NOMO-1 treated with dmso at 0.1 percent for 144 hours (cell line): Measurements from ENCODE around the gene RPL28.

Source experiments
- DNase-seq: peaks from one replicate; lab custom pipeline; 2025; ENCODE audit not compliant: unreplicated experiment; lab: John Stamatoyannopoulos, UW

The RPL28 gene

GRCh38 chr19:55353356-55353802 lies 32.4 kb upstream of the RPL28 start:
- no peak for DNase-seq

DNA sequence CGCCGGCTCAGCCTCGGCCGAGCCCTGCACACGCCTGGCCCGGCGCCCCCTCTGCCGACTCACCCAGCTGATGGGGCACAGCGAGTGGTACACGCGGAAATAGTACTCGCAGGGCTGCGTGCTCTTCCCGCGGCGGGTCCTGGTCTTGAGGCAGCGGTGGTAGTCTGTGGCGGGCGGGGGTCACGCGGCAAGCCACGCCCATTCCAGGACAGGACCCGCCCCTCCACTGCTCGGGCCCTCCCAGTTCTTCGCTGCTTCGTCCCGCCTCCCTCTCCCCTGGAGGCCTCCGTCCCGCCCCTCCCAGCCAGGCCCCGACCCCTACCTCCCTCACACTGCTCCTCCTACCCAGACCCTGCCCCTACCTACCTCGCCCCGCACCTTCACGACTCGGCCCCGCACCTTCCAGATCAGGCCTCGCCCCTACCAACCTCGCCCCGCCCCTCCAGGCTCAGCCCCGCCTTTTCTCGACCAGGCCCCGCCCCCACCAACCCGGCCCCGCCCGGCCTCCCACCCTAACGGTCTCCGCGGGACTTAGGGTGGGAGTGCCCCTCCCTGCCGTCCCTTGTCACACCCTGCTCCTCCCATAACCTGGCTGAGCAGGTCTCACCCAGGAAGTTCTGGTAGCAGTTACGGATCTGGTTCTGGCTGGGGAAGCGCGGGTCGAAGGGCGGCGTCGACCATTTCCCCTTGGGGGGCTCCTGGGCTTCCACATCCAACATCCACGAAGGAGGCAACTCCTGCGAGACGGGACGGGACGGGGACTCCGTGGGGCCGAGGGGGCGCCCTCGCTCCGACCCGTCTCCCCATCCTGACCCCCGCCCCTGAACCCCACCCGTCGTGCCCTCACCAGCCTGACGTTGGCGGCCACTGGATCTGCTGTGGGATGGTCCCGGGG lies 31.7 kb upstream of the RPL28 start:
- peak; percentile 41 for DNase-seq

- DNase-seq, result no peak
These were observed 31.0 kb upstream of the RPL28 start, which contains the start of gene COX6B2 for GRCh38 chr19:55354698-55355212. Gene COX6B2 (minus strand): TSS chr19:55354719. CDS start chr19:55354521, 198 bp downstream.

DNA sequence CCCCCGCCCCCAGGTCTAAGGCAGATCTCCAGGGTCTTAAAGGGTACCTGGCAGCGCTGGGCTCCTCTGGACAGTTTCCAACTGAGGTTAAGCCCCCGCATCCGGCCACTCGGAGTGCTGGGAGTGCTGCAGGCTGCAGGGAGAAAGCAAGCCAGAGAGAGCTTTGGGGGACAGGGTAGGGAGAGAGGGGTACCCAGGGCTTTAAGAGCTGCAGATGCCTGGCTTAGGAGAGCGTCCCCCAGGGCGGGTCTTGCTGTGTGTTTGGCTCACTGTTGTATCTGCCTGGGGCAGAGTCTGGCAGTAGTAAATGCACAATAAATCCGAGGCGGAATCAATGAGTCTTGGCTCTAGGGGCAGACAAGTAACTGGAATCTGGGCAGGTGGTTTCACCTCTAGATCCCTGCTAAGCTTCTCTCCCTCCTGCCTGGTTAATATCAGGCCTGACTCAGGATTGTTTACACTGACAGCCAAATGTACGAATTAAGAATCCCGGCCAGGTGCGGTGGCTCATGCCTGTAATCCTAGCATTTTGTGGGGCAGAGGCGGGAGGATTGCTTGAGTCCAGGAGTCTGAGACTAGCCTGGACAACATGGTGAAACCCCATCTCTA lies 30.4 kb upstream of the RPL28 start:
- DNase-seq, result no peak

DNA sequence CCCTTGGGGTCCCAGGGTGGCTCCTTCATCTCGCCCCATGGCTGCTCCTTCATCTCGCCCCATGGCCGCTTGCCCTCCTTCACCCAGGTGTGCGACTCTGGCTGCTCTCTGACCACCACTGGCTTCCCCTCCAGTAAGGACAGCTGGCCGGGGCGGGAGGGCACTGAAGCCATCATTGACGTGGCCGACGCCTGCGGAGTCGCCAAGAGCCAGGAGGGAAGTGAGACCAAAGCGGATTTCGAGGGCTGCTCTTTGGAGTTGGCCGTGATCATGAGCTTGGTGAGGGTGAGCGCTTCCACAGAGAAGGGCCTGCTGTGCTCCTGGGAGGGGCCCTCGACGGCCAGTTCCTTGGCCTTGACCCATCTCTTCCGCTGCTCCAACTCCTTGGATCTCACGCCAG lies 27.2 kb upstream of the RPL28 start:
- no peak for DNase-seq

DNA sequence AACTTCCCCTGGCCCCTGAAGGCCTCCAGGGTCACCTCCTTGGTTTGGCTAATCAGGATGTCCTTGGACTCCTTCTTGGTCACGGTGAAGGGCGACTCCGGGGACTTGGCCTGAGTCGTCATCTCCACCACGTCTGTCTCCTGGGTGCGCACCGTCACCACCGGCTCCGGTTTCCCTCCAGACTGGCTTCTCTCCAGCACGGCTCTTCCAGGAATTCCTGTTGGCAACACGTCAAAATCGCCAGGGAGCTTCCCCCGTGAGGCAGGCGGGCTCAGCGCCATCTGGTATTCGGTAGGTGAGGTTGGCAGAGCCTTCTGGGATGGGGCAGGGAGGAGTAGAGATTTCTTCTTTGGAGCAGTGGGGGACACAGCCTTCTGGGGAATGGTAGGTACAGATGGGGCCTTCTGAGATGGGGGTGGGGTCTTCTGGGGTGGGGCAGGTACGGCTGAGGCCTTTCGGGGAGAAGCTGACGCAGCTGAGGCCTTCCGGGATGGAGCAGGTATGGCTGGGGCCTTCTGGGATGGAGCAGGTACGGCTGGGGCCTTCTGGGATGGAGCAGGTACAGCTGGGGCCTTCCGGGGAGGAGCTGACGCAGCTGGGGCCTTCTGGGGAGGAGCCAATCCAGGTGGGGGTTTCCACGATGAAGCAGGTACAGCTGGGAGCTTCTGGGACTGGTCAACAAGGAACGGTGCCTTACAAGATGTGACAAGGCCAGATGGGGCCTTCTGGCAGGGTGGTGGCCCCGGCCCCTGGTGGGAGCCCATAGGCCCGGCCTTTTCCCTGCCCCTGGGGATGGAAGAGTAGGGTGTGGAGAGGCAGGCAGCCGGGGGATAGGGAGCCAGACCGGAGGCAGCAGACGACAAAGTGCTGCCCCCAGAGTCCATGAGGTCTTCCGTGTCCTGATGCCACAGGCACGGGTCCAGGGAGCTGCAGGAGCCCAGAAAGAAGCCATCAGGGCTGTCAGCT lies 26.5 kb upstream of the RPL28 start:
- no peak for DNase-seq

GRCh38 chr19:55360902-55361301 lies 24.8 kb upstream of the RPL28 start:
- DNase-seq, result no peak

DNA sequence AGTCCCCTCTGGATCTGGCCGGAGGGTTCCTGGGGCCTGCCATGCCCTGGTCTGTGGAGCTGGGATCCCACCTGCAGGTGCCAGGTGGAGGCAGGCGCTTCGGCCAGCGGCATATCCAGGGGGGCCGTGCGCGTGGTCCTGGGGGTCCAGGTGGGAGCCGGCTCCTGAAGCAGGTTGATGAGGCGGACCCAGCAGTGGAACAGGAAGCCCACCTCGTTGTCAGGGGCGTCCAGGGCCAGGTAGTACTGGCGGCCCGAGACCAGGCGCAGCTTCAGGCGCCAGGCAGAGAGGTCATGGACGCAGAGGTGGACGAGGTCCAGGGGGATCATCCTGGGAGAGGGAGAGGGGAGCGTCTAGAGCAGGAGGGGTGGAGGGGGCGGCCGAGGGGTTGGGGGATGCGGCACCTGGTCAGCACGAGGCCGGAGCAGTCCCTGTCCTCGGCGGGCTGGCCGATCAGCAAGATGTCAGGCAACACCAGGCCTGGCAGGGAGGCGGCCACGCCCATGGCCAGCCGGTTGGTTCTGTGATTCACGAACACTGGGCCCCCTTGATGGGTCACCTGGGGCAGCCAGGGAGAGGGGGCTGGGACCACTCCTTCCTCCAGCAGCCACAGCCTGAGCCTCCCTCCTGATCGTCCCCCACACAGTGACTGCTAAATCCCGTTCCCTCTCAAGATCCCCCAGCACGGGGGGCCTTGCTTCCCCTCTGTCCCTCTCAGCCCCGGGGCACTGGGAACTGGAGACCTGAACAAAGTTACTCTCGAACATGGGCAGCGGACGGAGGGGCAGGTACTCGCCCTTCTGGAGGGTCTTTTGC lies 23.4 kb upstream of the RPL28 start:
- DNase-seq, result no peak

- no peak for DNase-seq
These were observed 22.6 kb upstream of the RPL28 start, which contains the start of gene GARIN5B for GRCh38 chr19:55362990-55363716. Gene GARIN5B (minus strand): TSS chr19:55363260. CDS start chr19:55363066, 194 bp downstream.

GRCh38 chr19:55365245-55365644 lies 20.5 kb upstream of the RPL28 start:
- no peak for DNase-seq

GRCh38 chr19:55365964-55366363 lies 19.8 kb upstream of the RPL28 start:
- DNase-seq, result no peak

GRCh38 chr19:55366790-55367189 lies 18.9 kb upstream of the RPL28 start:
- DNase-seq, result no peak

DNA sequence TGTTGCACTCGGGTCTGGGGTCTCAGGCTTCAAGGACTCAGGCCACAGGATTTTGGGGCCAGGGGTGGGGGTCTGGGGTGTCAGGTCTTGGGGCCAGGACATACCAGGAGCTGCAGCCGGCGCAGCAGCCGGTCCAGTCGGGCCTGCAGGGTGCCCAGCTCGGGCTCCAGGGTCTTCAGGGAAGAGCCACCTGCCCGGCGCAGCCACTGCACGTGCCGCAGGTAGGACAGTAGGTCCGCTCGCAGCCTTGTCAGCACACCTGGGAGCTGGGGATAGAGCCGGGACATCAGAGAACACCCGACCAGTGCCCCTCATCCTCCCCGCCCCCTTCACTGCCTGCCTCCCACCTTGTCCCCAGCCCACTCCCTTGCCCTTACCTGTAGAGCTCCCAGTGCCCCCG lies 17.6 kb upstream of the RPL28 start:
- DNase-seq, result no peak

GRCh38 chr19:55368701-55369563 lies 16.8 kb upstream of the RPL28 start:
- DNase-seq, result no peak

DNA sequence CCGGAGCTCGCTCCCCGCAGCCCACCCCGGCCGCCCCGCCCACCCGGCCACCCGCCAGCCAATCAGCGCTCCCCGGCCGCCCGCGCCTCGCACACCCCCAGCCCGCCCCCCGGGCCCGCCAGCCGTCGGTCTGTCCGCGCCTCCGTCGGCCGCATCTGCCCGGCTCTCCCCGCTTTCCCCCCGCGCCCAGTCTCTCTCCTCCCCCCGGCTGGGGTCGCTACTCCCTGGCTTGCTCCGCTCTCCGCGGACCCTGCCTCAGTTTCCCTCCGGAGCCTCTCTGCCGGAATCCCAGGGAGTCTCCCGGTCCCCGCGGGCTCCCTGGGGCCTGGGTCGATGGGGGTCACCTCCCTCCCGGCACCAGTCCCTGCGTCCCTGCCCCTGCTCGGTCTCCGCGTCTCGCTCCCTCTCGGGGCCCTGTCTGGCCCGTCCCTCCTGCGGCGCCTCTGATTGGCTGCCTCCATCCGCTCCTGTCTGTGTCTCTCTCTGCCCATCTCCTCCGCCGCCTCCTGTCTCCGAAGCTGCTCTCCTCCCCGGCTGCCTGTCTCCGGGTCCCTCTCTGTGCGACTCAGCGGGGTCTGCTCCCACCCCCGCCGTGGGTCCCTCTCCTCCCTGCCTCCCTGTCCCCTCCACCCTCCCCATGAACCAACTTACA lies 16.0 kb upstream of the RPL28 start:
- no peak for DNase-seq

- no peak for DNase-seq
These were observed 15.3 kb upstream of the RPL28 start, which contains the start of gene IL11 for GRCh38 chr19:55370305-55370988. Gene IL11 (minus strand): TSS chr19:55370463. CDS start chr19:55370310, 153 bp downstream.
